ENCODE measurements around the gene TECPR2. TPM values are rescaled to one million over a fixed set of nuclear protein-coding genes. Genes with fewer than 3 reads are reported as not detected.

The TECPR2 gene
- polyA plus RNA-seq, 2 donors = 3.3 to 3.8 TPM

- peak overlapping the region; percentile 81 to 95 for H3K4me3 ChIP-seq (ENCODE audit: low read depth in 1 of 2, low read length in 2 of 2)
- no peaks in the 10 kb centered on the region for H3K9me3 ChIP-seq (ENCODE audit: control insufficient read depth in 2 of 2, insufficient read depth in 1 of 2, low read depth in 1 of 2, low read length in 1 of 2)
- H3K27me3 ChIP-seq (ENCODE audit: control insufficient read depth in 1 of 2, insufficient read depth in 2 of 2, low read length in 2 of 2) = no peaks in the 10 kb centered on the region
- no peaks in the 10 kb centered on the region for H3K36me3 ChIP-seq (ENCODE audit: control insufficient read depth in 2 of 2, insufficient read depth in 2 of 2, low read length in 1 of 2)
- 3% methylated on average over 41 to 53 of the region's 53 CpGs for WGBS, 2 donors
- H3K27ac ChIP-seq (ENCODE audit: low read depth in 2 of 2, low read length in 1 of 2) = peak overlapping the region; percentile 87 to 91
- peaks cover 4% of the 10 kb centered on the region in 2 donors for H3K4me1 ChIP-seq (ENCODE audit: control insufficient read depth in 2 of 2, insufficient read depth in 2 of 2, low read length in 1 of 2)
These were observed 622 bp downstream of the TECPR2 start for GRCh38 chr14:102363182-102363943.

DNA sequence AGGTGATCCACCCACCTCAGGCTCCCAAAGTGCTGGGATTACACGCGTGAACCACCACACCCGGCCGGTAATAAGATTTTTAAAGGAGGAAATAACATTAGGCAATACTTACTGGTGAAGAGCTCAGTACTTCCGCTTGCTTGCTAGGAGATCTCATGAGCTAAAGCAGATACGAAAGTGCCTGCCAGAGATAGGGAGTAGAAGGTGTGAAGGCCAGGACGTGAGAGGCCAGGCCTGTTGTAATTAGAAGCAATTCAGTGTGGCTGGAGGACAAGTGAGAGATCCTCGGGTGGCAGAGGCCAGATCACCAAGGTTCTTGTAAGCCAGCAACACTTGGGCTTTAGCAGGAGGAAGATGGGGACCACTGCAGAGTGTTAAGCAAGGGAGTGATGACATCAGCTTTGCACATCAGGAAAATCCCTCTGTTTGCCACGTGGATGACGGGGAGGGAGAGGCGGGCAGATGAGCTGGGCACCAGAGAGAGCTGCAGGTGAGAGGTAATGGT lies 7.6 kb downstream of the TECPR2 start:
- Histone ChIP-seq H3K4me1 (ENCODE audit: control insufficient read depth in 2 of 2, insufficient read depth in 2 of 2, low read length in 1 of 2) (peaks cover 0 to 2% of the 10 kb centered on the region in 2 donors), H3K27me3 (ENCODE audit: control insufficient read depth in 1 of 2, insufficient read depth in 2 of 2, low read length in 2 of 2) (no peaks in the 10 kb centered on the region), H3K36me3 (ENCODE audit: control insufficient read depth in 2 of 2, insufficient read depth in 2 of 2, low read length in 1 of 2) (no peaks in the 10 kb centered on the region), H3K4me3 (ENCODE audit: low read depth in 1 of 2, low read length in 2 of 2) (no peak overlapping the region), H3K27ac (ENCODE audit: low read depth in 2 of 2, low read length in 1 of 2) (no peak overlapping the region), H3K9me3 (ENCODE audit: control insufficient read depth in 2 of 2, insufficient read depth in 1 of 2, low read depth in 1 of 2, low read length in 1 of 2) (no peaks in the 10 kb centered on the region)
- 75 to 79% methylated on average over 11 of the region's 11 CpGs for WGBS, 2 donors

DNA sequence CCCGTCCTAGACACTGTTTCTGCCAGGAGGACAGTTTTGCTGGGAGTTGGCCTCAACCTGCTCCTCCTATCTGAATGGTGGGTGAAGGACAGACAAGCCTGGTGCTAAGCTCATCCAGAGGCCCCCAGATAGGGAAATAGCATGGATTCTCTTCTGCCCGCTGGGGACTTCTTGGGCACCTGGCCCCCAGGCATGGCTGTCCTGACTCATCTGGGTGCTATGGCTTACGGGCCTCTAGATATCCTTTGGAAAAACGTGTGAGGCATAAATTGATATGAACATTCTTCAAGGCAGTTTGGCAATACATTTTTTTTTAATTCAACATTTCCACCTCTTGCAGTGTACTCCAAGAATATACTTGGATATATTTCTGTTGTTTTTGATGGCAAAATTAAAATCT lies 8.6 kb downstream of the TECPR2 start:
- Histone ChIP-seq H3K27me3 (ENCODE audit: control insufficient read depth in 1 of 2, insufficient read depth in 2 of 2, low read length in 2 of 2) (no peaks in the 10 kb centered on the region), H3K36me3 (ENCODE audit: control insufficient read depth in 2 of 2, insufficient read depth in 2 of 2, low read length in 1 of 2) (no peaks in the 10 kb centered on the region), H3K4me3 (ENCODE audit: low read depth in 1 of 2, low read length in 2 of 2) (no peak overlapping the region), H3K9me3 (ENCODE audit: control insufficient read depth in 2 of 2, insufficient read depth in 1 of 2, low read depth in 1 of 2, low read length in 1 of 2) (no peaks in the 10 kb centered on the region), H3K27ac (ENCODE audit: low read depth in 2 of 2, low read length in 1 of 2) (no peak overlapping the region), H3K4me1 (ENCODE audit: control insufficient read depth in 2 of 2, insufficient read depth in 2 of 2, low read length in 1 of 2) (peaks cover 0 to 2% of the 10 kb centered on the region in 2 donors)
- 83 to 87% methylated on average over 4 of the region's 4 CpGs for WGBS, 2 donors

DNA sequence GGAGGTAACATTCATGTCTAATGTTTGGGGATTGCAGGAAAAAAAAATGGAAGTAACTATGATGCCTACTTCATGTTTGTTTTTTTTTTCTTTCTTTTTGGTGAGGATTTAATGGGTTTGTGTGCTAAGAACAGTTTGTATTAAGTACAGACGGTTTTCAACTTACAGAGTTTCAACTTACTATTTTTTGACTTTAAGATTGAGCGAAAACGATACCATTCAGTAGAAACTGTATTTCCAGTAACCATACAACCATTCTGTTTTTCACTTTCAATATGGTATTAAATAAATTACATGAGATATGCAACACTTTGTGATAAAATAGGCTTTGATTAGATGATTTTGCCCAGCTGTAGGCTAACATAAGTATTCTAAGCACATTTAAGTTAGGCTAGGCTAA lies 10.4 kb downstream of the TECPR2 start:
- Histone ChIP-seq H3K9me3 (ENCODE audit: control insufficient read depth in 2 of 2, insufficient read depth in 1 of 2, low read depth in 1 of 2, low read length in 1 of 2) (no peaks in the 10 kb centered on the region), H3K27ac (ENCODE audit: low read depth in 2 of 2, low read length in 1 of 2) (no peak overlapping the region), H3K4me3 (ENCODE audit: low read depth in 1 of 2, low read length in 2 of 2) (no peak overlapping the region), H3K4me1 (ENCODE audit: control insufficient read depth in 2 of 2, insufficient read depth in 2 of 2, low read length in 1 of 2) (peaks cover 0 to 2% of the 10 kb centered on the region in 2 donors), H3K27me3 (ENCODE audit: control insufficient read depth in 1 of 2, insufficient read depth in 2 of 2, low read length in 2 of 2) (no peaks in the 10 kb centered on the region), H3K36me3 (ENCODE audit: control insufficient read depth in 2 of 2, insufficient read depth in 2 of 2, low read length in 1 of 2) (peaks cover 0 to 3% of the 10 kb centered on the region in 2 donors)
- WGBS, 2 donors = 81 to 87% methylated on average over 3 of the region's 3 CpGs

- H3K27me3 ChIP-seq (ENCODE audit: control insufficient read depth in 1 of 2, insufficient read depth in 2 of 2, low read length in 2 of 2) = no peaks in the 10 kb centered on the region
- WGBS, 2 donors = 82 to 89% methylated on average over 2 of the region's 2 CpGs
- no peaks in the 10 kb centered on the region for H3K9me3 ChIP-seq (ENCODE audit: control insufficient read depth in 2 of 2, insufficient read depth in 1 of 2, low read depth in 1 of 2, low read length in 1 of 2)
- H3K27ac ChIP-seq (ENCODE audit: low read depth in 2 of 2, low read length in 1 of 2) = no peak overlapping the region
- no peak overlapping the region for H3K4me3 ChIP-seq (ENCODE audit: low read depth in 1 of 2, low read length in 2 of 2)
- H3K4me1 ChIP-seq (ENCODE audit: control insufficient read depth in 2 of 2, insufficient read depth in 2 of 2, low read length in 1 of 2) = peaks cover 0 to 2% of the 10 kb centered on the region in 2 donors
- peaks cover 0 to 3% of the 10 kb centered on the region in 2 donors for H3K36me3 ChIP-seq (ENCODE audit: control insufficient read depth in 2 of 2, insufficient read depth in 2 of 2, low read length in 1 of 2)
These were observed 11.5 kb downstream of the TECPR2 start for GRCh38 chr14:102374264-102374663.

DNA sequence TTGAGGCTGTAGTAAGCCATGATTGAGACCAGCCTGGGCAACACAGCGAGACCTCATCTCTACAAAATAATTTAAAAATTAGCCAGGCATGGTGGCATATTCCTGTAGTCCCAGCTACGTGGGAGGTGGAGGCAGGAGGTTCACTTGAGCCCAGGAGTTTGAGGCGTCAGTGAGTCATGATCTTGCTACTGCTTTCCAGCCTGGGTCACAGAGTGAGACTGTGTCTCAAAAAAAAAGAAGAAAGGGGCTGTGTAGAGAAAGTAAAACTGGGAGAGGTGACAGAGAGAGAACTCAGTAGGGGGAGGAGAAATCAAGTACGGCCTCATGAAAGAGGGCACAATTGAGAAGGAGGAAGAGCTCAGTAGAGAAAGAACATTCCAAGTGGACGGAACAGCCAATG lies 12.4 kb downstream of the TECPR2 start:
- Histone ChIP-seq H3K27me3 (ENCODE audit: control insufficient read depth in 1 of 2, insufficient read depth in 2 of 2, low read length in 2 of 2) (no peaks in the 10 kb centered on the region), H3K9me3 (ENCODE audit: control insufficient read depth in 2 of 2, insufficient read depth in 1 of 2, low read depth in 1 of 2, low read length in 1 of 2) (no peaks in the 10 kb centered on the region), H3K36me3 (ENCODE audit: control insufficient read depth in 2 of 2, insufficient read depth in 2 of 2, low read length in 1 of 2) (peaks cover 0 to 3% of the 10 kb centered on the region in 2 donors), H3K27ac (ENCODE audit: low read depth in 2 of 2, low read length in 1 of 2) (no peak overlapping the region), H3K4me3 (ENCODE audit: low read depth in 1 of 2, low read length in 2 of 2) (no peak overlapping the region), H3K4me1 (ENCODE audit: control insufficient read depth in 2 of 2, insufficient read depth in 2 of 2, low read length in 1 of 2) (peaks cover 0 to 2% of the 10 kb centered on the region in 2 donors)
- WGBS, 2 donors = 91 to 94% methylated on average over 5 of the region's 5 CpGs

DNA sequence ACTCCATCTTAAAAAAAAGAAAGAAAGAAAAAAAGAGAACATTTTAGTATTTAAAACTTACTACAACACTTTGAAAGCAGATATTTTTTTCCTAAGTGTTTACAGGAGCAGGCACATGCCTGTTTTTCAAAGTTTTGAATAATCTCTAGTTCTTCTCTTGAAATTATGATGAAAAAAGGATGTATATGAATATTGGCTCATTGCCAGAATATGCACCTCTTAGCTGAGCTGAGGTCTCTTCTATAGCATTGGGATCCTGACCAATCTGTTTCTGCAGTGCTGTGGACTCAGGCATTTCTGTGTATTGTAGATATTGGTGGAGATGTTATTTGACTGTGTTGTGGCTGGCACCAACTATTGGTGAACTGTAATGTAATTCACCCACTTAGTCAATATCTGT lies 15.0 kb downstream of the TECPR2 start:
- Histone ChIP-seq H3K27me3 (ENCODE audit: control insufficient read depth in 1 of 2, insufficient read depth in 2 of 2, low read length in 2 of 2) (no peaks in the 10 kb centered on the region), H3K4me3 (ENCODE audit: low read depth in 1 of 2, low read length in 2 of 2) (no peak overlapping the region), H3K36me3 (ENCODE audit: control insufficient read depth in 2 of 2, insufficient read depth in 2 of 2, low read length in 1 of 2) (peaks cover 0 to 3% of the 10 kb centered on the region in 2 donors), H3K27ac (ENCODE audit: low read depth in 2 of 2, low read length in 1 of 2) (no peak overlapping the region), H3K4me1 (ENCODE audit: control insufficient read depth in 2 of 2, insufficient read depth in 2 of 2, low read length in 1 of 2) (no peaks in the 10 kb centered on the region), H3K9me3 (ENCODE audit: control insufficient read depth in 2 of 2, insufficient read depth in 1 of 2, low read depth in 1 of 2, low read length in 1 of 2) (no peaks in the 10 kb centered on the region)

GRCh38 chr14:102378830-102379229 lies 16.1 kb downstream of the TECPR2 start:
- no peak overlapping the region for H3K4me3 ChIP-seq (ENCODE audit: low read depth in 1 of 2, low read length in 2 of 2)
- H3K4me1 ChIP-seq (ENCODE audit: control insufficient read depth in 2 of 2, insufficient read depth in 2 of 2, low read length in 1 of 2) = no peaks in the 10 kb centered on the region
- H3K9me3 ChIP-seq (ENCODE audit: control insufficient read depth in 2 of 2, insufficient read depth in 1 of 2, low read depth in 1 of 2, low read length in 1 of 2) = no peaks in the 10 kb centered on the region
- no peaks in the 10 kb centered on the region for H3K27me3 ChIP-seq (ENCODE audit: control insufficient read depth in 1 of 2, insufficient read depth in 2 of 2, low read length in 2 of 2)
- WGBS, 2 donors = 96 to 98% methylated on average over 9 of the region's 9 CpGs
- no peak overlapping the region for H3K27ac ChIP-seq (ENCODE audit: low read depth in 2 of 2, low read length in 1 of 2)
- H3K36me3 ChIP-seq (ENCODE audit: control insufficient read depth in 2 of 2, insufficient read depth in 2 of 2, low read length in 1 of 2) = peaks cover 0 to 3% of the 10 kb centered on the region in 2 donors

- peaks cover 0 to 2% of the 10 kb centered on the region in 2 donors for H3K36me3 ChIP-seq (ENCODE audit: control insufficient read depth in 2 of 2, insufficient read depth in 2 of 2, low read length in 1 of 2)
- H3K9me3 ChIP-seq (ENCODE audit: control insufficient read depth in 2 of 2, insufficient read depth in 1 of 2, low read depth in 1 of 2, low read length in 1 of 2) = no peaks in the 10 kb centered on the region
- no peak overlapping the region for H3K27ac ChIP-seq (ENCODE audit: low read depth in 2 of 2, low read length in 1 of 2)
- no peak overlapping the region for H3K4me3 ChIP-seq (ENCODE audit: low read depth in 1 of 2, low read length in 2 of 2)
- no peaks in the 10 kb centered on the region for H3K27me3 ChIP-seq (ENCODE audit: control insufficient read depth in 1 of 2, insufficient read depth in 2 of 2, low read length in 2 of 2)
- H3K4me1 ChIP-seq (ENCODE audit: control insufficient read depth in 2 of 2, insufficient read depth in 2 of 2, low read length in 1 of 2) = no peaks in the 10 kb centered on the region
These were observed 24.3 kb downstream of the TECPR2 start for GRCh38 chr14:102387086-102387485.

DNA sequence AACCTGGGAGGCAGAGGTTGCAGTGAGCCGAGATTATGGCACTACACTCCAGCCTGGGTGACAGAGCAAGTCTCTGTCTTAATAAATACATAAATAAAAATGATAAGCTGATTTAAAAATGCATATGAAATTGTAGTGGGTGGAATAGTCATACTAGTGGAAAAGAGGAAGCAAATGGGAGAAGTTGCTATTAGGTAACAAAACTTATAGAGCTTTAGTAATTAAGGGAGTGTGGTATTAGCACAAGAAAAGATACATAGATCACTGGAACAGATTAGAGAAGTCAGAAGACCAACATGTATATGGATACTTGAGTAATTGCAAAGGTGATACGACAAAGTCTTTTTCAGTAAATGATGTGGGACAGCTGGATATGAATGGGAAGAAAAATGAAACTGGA lies 26.5 kb downstream of the TECPR2 start:
- no peak overlapping the region for H3K4me3 ChIP-seq (ENCODE audit: low read depth in 1 of 2, low read length in 2 of 2)
- H3K4me1 ChIP-seq (ENCODE audit: control insufficient read depth in 2 of 2, insufficient read depth in 2 of 2, low read length in 1 of 2) = no peaks in the 10 kb centered on the region
- H3K27ac ChIP-seq (ENCODE audit: low read depth in 2 of 2, low read length in 1 of 2) = no peak overlapping the region
- 87 to 89% methylated on average over 2 of the region's 2 CpGs for WGBS, 2 donors
- peaks cover 0 to 1% of the 10 kb centered on the region in 2 donors for H3K36me3 ChIP-seq (ENCODE audit: control insufficient read depth in 2 of 2, insufficient read depth in 2 of 2, low read length in 1 of 2)
- H3K9me3 ChIP-seq (ENCODE audit: control insufficient read depth in 2 of 2, insufficient read depth in 1 of 2, low read depth in 1 of 2, low read length in 1 of 2) = no peaks in the 10 kb centered on the region
- no peaks in the 10 kb centered on the region for H3K27me3 ChIP-seq (ENCODE audit: control insufficient read depth in 1 of 2, insufficient read depth in 2 of 2, low read length in 2 of 2)
